MM.1S (cell line): ENCODE results near the gene BMP7.

Experiments
- CTCF ChIP-seq: fragments of 300-600 bp; sonication (generic); IDR thresholded peaks from 2 replicates; pipeline ENCODE4 v1.5.1; 2016; ENCODE audit warnings: antibody characterized with exemption, low read length, mixed read lengths
- EZH2 ChIP-seq: fragments of 300-600 bp; sonication (generic); optimal IDR thresholded peaks from 2 replicates; pipeline ENCODE3; 2017; ENCODE audit warnings: low read depth, mild to moderate bottlenecking, antibody characterized with exemption, low read length, mixed read lengths
- EZH2phosphoT487 ChIP-seq: fragments of 300-600 bp; sonication (generic); IDR thresholded peaks from 2 replicates; pipeline ENCODE4 v1.6.1; 2018; ENCODE audit warnings: antibody characterized with exemption, low read length

- TF ChIP-seq EZH2 (no peak), CTCF (no peak), EZH2phosphoT487 (no peak)
Observed at GRCh38 chr20:57177636-57178280, 88.7 kb downstream of the BMP7 start.
